DMS 273 treated with DMSO at 0.1 percent for 48 hours (cell line): ENCODE data around the gene FOXO3B.
"Not testable (repeated sequence)": the region's sequence is repeated elsewhere in the genome, so short reads cannot be mapped to it uniquely, and the experiment has no call there.

Source experiments
- DNase-seq: peaks from one replicate; lab custom pipeline; 2025; lab: John Stamatoyannopoulos, UW

FOXO3B gene

DNA sequence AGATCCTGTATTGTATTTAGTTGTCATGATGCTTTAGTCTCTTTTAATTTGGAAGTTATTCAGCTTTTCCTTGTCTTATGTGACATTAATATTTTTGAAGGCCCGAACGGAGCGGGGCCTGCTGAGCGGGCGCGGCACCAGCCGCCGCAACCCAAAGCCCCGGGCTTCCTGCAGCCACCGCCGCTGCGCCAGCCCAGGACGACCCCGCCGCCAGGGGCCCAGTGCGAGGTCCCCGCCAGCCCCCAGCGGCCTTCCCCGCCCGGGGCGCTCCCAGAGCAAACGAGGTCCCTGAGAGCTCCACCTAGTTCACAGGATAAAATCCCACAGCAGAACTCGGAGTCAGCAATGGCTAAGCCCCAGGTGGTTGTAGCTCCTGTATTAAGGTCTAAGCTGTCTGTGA lies 32.0 kb downstream of the FOXO3B start:
- DNase-seq = not testable (repeated sequence)

DNA sequence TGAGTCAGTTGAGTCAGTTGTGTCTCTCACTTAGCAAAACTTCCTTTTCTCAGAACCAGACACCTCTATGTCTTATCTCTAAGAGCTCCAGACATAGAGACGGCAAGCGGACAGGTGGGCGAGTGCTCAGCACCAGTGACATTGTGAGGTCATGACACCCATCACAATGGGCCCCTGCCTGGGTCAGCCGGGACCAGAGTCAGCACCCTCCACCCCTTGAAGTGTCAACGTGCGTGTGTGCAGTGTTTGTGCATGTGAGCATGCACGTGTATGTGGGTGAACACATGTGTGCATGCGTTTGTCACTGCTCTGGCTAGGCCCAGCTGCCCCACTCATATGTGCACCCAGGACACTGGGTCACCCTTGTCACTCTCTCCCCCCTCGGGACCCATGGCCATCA lies 37.8 kb downstream of the FOXO3B start, which contains the start of gene TBC1D28:
Gene TBC1D28 (minus strand): TSS at position 101 of the 400 bp plus-strand sequence. CDS start 3,039 bp downstream, outside the sequence.
- DNase-seq = not testable (repeated sequence)

DNA sequence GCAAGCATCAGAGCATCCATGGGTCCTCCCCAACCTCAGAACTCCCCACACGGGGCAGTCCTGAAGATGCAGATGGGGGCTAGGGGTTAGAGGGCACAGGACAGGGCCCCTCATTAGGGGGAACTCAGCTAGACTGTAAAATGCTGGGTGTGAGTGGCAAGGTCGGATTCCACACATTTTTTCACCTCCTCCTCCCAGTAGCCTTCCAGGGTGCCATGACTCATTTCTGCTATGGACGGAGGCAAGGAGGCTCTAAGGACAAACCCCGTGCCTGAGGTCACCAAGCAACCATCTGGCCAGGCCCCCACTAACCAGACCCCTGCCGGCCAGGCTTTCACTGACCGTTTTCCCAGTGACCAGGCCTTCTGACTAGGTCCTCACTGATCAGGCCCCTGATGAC lies 39.0 kb downstream of the FOXO3B start:
- not testable (repeated sequence) for DNase-seq

DNA sequence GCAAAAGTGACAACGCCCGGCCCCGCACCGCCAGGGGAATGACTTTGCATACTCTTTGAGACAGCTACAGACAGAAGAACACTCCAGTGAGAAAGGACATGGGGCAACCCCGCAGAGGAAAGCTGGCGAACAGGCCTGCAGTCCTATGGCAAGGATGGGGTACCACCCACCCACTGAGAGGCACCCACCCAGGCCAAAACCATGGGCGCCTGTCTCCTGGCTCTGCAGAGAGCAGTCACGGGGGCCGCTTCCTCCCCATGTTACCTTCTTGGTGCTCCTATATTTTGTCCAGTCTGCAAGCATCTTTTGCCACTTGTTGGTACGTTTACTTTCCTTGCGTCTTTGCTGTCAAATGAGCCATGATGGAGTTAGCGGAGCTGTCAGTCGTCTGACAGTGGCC lies 43.8 kb downstream of the FOXO3B start:
- not testable (repeated sequence) for DNase-seq

DNA sequence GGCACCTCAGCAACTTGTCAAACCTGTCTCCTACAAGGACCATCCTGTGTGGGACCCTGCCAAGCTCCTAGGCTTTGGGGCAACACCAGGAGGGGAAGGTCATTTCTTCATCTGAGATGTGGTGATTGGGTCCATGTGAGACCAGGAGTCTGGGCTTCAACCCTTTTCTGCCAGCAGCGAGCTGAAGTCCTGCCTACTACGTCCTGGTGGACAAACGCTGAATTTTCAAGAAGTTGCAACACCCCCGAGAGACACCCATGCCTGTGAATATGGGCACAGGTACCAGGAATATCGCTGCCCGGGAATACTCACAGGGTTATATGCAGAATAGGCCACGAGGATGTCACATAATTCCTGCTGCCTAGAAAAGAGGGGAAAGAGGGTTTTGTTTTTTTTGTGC lies 45.9 kb downstream of the FOXO3B start:
- not testable (repeated sequence) for DNase-seq

DNA sequence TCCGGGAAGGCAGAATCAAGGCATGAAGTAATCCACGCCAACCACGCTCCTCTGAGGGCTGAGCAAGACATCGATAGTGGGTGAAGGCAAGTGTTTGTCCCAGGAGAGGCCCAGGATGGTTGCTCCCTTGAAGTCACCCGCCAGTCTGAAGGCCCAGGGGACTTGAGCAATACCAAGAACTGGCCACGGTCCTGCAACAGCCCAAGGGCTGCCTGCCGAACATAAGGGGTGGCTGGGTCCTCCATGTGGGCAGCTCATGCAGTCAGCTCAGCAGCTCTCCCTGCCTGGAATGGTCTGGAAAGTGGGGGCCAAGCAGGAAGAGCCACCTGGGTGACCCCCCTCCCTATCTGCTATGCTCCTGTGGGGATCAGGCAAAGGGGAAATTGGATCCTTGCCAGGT lies 46.3 kb downstream of the FOXO3B start:
- not testable (repeated sequence) for DNase-seq

DNA sequence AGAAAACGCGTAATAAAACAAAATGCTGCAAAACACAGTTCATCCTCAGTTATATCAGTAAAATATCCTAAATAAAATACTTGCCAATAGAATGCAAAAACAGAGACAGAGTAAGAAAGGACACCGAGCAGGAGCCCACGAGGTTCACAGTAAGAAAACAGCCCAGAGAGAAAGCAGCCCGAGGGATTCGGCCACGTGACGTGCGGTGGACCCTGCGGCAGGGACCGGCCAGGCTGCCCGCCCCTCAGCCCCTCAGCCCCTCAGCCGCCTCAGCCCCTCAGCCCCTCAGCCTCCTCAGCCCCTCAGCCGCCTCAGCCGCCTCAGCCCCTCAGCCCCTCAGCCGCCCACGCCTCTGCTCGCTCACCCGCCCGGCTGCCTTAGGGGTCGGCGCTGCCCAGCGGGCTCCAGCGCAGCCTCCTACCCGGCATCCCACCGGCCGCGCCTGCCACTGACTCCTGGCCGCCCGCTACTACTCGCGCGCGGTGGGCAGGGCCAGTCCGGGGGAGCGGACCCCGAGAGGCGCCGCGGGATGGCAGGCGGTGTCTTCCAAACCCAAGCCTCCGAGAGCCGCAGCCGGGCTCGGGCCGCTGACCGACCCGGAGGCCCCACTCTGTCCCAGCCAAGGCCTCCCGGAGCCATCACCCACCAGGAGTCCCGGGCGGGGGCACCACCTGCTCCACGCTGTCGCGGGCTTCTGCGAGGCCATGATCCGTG lies 47.4 kb downstream of the FOXO3B start:
- DNase-seq = not testable (repeated sequence)
